Chondrocyte (in vitro differentiated cells): ENCODE results near the gene ILF3. TPM values are rescaled to one million over a fixed set of nuclear protein-coding genes. Genes with fewer than 3 reads are reported as not detected.
"Not testable (repeated sequence)": the region's sequence is repeated elsewhere in the genome, so short reads cannot be mapped to it uniquely, and the experiment has no call there.

Source experiments
- DNase-seq: peaks from one replicate; pipeline ENCODE4 v3.0.0; 2021; ENCODE audit warnings: mixed read lengths, low spot score
- H3K27ac Mint-ChIP-seq: one replicate; pipeline ENCODE4 v1.8.0; 2021; ENCODE audit warnings: mild to moderate bottlenecking, moderate library complexity, mixed read lengths; ENCODE audit not compliant: unreplicated experiment
- H3K27me3 Mint-ChIP-seq: 2 replicates; pipeline ENCODE4 v1.8.0; 2021; ENCODE audit warnings: low read depth, mixed read lengths
- H3K36me3 Mint-ChIP-seq: 2 replicates; pipeline ENCODE4 v1.8.0; 2021; ENCODE audit warnings: low read depth, mixed read lengths
- H3K4me1 Mint-ChIP-seq: 2 replicates; pipeline ENCODE4 v1.8.0; 2021; ENCODE audit warnings: low read depth, mild to moderate bottlenecking, mixed read lengths
- H3K4me3 Mint-ChIP-seq: one replicate; pipeline ENCODE4 v1.8.0; 2021; ENCODE audit warnings: mild to moderate bottlenecking, moderate library complexity, mixed read lengths; ENCODE audit not compliant: unreplicated experiment
- H3K9me3 Mint-ChIP-seq: 2 replicates; pipeline ENCODE4 v1.8.0; 2021; ENCODE audit warnings: low read depth, mixed read lengths
- CTCF ChIP-seq: fragments of 200-600 bp; sonication (generic); IDR thresholded peaks from 2 replicates; pipeline ENCODE4 v1.5.0; 2021; ENCODE audit warnings: antibody characterized with exemption, mild to moderate bottlenecking, moderate library complexity
- total RNA-seq: library from RNA; stranded (reverse); gene quantifications from 3 replicates; pipeline ENCODE4 v1.2.1, GENCODE V29; 2021

Gene ILF3
- total RNA-seq, 1 donor from 2014 or later = 156 TPM

- no peak for TF ChIP-seq CTCF
- Mint-ChIP-seq H3K4me3 (no peak overlapping the region), H3K27me3 (no peaks in the 10 kb centered on the region), H3K36me3 (peaks cover 13% of the 10 kb centered on the region), H3K4me1 (peaks cover 28% of the 10 kb centered on the region), H3K27ac (peak overlapping the region; percentile 64), H3K9me3 (no peaks in the 10 kb centered on the region)
- no peak for DNase-seq
Observed at GRCh38 chr19:10670182-10670581, 16.0 kb downstream of the ILF3 start.

- Mint-ChIP-seq H3K9me3 (no peaks in the 10 kb centered on the region), H3K4me1 (peaks cover 28% of the 10 kb centered on the region), H3K4me3 (no peak overlapping the region), H3K27me3 (no peaks in the 10 kb centered on the region), H3K27ac (peak overlapping the region; percentile 2), H3K36me3 (peaks cover 13% of the 10 kb centered on the region)
- DNase-seq = no peak
- TF ChIP-seq CTCF = no peak
Observed at GRCh38 chr19:10670876-10671804, 17.0 kb downstream of the ILF3 start.

GRCh38 chr19:10671922-10672321 lies 17.8 kb downstream of the ILF3 start:
- H3K4me1 Mint-ChIP-seq = peaks cover 28% of the 10 kb centered on the region
- not testable (repeated sequence) for DNase-seq, H3K27ac Mint-ChIP-seq, H3K4me3 Mint-ChIP-seq, H3K9me3 Mint-ChIP-seq, H3K27me3 Mint-ChIP-seq
- peaks cover 14% of the 10 kb centered on the region for H3K36me3 Mint-ChIP-seq

- not testable (repeated sequence) for H3K27ac Mint-ChIP-seq, H3K27me3 Mint-ChIP-seq, H3K9me3 Mint-ChIP-seq, DNase-seq, H3K4me3 Mint-ChIP-seq
- H3K36me3 Mint-ChIP-seq = peaks cover 28% of the 10 kb centered on the region
- peaks cover 13% of the 10 kb centered on the region for H3K4me1 Mint-ChIP-seq
Observed at GRCh38 chr19:10675214-10675613, 21.1 kb downstream of the ILF3 start.

GRCh38 chr19:10677751-10678150 lies 23.6 kb downstream of the ILF3 start:
- no peak for TF ChIP-seq CTCF
- Mint-ChIP-seq H3K27ac (no peak overlapping the region), H3K27me3 (no peaks in the 10 kb centered on the region), H3K4me1 (no peaks in the 10 kb centered on the region), H3K36me3 (peaks cover 36% of the 10 kb centered on the region), H3K4me3 (no peak overlapping the region), H3K9me3 (no peaks in the 10 kb centered on the region)
- DNase-seq = no peak

GRCh38 chr19:10678813-10679212 lies 24.7 kb downstream of the ILF3 start:
- no peak for DNase-seq
- Mint-ChIP-seq H3K9me3 (no peaks in the 10 kb centered on the region), H3K4me3 (no peak overlapping the region), H3K36me3 (peaks cover 32% of the 10 kb centered on the region), H3K4me1 (no peaks in the 10 kb centered on the region), H3K27me3 (no peaks in the 10 kb centered on the region), H3K27ac (no peak overlapping the region)
- TF ChIP-seq CTCF = no peak
